ENCODE measurements around the gene NDUFS1. TPM values are rescaled to one million over a fixed set of nuclear protein-coding genes. Genes with fewer than 3 reads are reported as not detected.
"Not testable (repeated sequence)": the region's sequence is repeated elsewhere in the genome, so short reads cannot be mapped to it uniquely, and the experiment has no call there.

Gene NDUFS1
- total RNA-seq, 1 experiment from 2014 or later, result 102 TPM

DNA sequence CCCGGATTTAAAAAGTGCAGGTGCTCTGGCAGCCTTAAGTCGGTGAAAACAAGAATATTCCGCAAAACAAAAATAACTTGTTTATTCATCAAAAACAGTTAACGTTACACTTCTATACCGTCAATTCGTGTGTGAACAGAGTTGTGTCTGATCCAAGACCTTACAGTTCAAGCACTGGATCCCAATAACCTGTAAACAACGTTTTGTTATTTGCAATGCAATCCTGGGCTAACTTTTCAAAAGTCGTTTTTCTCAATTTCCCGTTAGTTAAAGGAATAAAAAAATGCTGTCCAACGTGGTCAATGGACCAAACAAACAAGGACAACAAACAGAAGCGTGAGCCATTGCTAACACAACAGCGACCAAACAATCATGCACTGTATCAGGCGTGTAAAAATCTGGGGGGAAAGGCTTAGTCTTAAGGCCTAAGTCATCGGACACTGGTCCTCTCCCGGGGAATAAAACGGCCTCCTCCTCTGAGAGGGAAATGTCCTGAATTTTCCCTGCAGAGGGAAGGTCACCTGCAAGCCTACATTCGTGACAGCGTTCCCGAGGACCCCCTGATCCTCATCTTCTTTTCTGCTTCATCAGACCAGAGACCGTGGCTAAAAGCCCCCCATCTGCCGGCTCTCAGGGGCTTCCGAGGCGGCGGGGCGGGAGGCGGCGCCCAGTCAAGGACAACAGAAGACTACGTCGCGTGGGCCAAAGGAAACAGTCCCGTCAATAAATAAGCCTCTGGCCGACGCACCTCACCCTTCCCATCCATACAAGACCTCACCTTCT is 490 bp downstream of the NDUFS1 start:
- TF ChIP-seq, protein P1, sequence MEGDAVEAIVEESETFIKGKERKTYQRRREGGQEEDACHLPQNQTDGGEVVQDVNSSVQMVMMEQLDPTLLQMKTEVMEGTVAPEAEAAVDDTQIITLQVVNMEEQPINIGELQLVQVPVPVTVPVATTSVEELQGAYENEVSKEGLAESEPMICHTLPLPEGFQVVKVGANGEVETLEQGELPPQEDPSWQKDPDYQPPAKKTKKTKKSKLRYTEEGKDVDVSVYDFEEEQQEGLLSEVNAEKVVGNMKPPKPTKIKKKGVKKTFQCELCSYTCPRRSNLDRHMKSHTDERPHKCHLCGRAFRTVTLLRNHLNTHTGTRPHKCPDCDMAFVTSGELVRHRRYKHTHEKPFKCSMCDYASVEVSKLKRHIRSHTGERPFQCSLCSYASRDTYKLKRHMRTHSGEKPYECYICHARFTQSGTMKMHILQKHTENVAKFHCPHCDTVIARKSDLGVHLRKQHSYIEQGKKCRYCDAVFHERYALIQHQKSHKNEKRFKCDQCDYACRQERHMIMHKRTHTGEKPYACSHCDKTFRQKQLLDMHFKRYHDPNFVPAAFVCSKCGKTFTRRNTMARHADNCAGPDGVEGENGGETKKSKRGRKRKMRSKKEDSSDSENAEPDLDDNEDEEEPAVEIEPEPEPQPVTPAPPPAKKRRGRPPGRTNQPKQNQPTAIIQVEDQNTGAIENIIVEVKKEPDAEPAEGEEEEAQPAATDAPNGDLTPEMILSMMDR (conservative IDR thresholded peaks at IDR 0.05), result no peak
- Histone ChIP-seq H2BK20ac (ENCODE audit: low read depth, low read length, poor library complexity, severe bottlenecking) (no peak overlapping the region), H3T11ph (ENCODE audit: low read length) (no peak overlapping the region), H3K23me2 (ENCODE audit: insufficient read length, low read depth, low read length, poor library complexity, severe bottlenecking) (peaks cover 12% of the 10 kb centered on the region), H3K79me2 (ENCODE audit: insufficient read depth, low read length) (peaks cover 35% of the 10 kb centered on the region; the same call in 1 of the 2 replicates), H3K27ac (ENCODE audit: insufficient read length, low read depth, low read length) (peak overlapping the region; percentile 34), H2AFZ (ENCODE audit: low read length) (no peak overlapping the region), H4K8ac (replicated peaks; ENCODE audit: insufficient read length, low read depth, low read length) (no peak overlapping the region), H3K4ac (ENCODE audit: low read depth, low read length) (no peak overlapping the region), H2BK15ac (ENCODE audit: low read depth, low read length) (no peak overlapping the region), H4K91ac (ENCODE audit: insufficient read length, low read depth, low read length) (no peak overlapping the region), H3K23ac (ENCODE audit: insufficient read length, low read depth, low read length) (no peak overlapping the region), H2AK5ac (ENCODE audit: insufficient read length, low read length) (no peak overlapping the region), H4K20me1 (ENCODE audit: control insufficient read depth, insufficient read depth, insufficient read length) (no peaks in the 10 kb centered on the region), H3K18ac (ENCODE audit: insufficient read length, low read depth, low read length) (no peak overlapping the region), H3K4me2 (ENCODE audit: insufficient read depth, insufficient read length, low read length) (peak overlapping the region; percentile 89), H2BK120ac (ENCODE audit: low read depth, low read length, poor library complexity, severe bottlenecking) (no peak overlapping the region), H3K9me3 (ENCODE audit: control insufficient read depth, low read depth, low read length) (no peaks in the 10 kb centered on the region), H3K14ac (ENCODE audit: insufficient read depth, low read length) (peak overlapping the region; percentile 74; the same call in 1 of the 2 replicates), H4K5ac (ENCODE audit: insufficient read length, low read depth, low read length) (no peak overlapping the region), H2BK12ac (ENCODE audit: insufficient read length, low read depth, low read length) (no peak overlapping the region), H3K9ac (ENCODE audit: extremely low read depth, insufficient read length, low read length) (peak overlapping the region; percentile 97), H3K27me3 (ENCODE audit: insufficient read depth, low read length) (no peaks in the 10 kb centered on the region), H3K56ac (ENCODE audit: insufficient read length, low read depth, low read length) (peak overlapping the region; percentile 42), H3K79me1 (ENCODE audit: insufficient read depth, low read depth, low read length, poor library complexity, severe bottlenecking) (peaks cover 10% of the 10 kb centered on the region), H2BK5ac (ENCODE audit: insufficient read length, low read length) (no peak overlapping the region), H3K4me1 (ENCODE audit: insufficient read depth, low read length) (no peaks in the 10 kb centered on the region)
- H3K4me1 Mint-ChIP-seq, result peaks cover 16 to 23% of the 10 kb centered on the region in 2 experiments
- H3K36me3 Mint-ChIP-seq (ENCODE audit: insufficient read depth in 1 of 3, low read depth in 3 of 3), result peaks cover 40 to 55% (median 41%) of the 10 kb centered on the region in 3 experiments
- WGBS (ENCODE audit: extremely low coverage, insufficient read length, low lambda C conversion rate), result no CpG with 5 or more reads among the region's 33 CpGs
- no peak for DNase-seq
- H3K9me3 Mint-ChIP-seq, result no peaks in the 10 kb centered on the region
- H3K4me3 Mint-ChIP-seq, result peak overlapping the region; percentile 98 to 99
- 0 out of 2 replicates have a peak, but pooled peaks cover 1% of the 10 kb centered on the region for H3K27me3 Mint-ChIP-seq (ENCODE audit: low read depth)
- H3K27ac Mint-ChIP-seq, result peak overlapping the region; percentile 98 to 99 (median 98)

DNA sequence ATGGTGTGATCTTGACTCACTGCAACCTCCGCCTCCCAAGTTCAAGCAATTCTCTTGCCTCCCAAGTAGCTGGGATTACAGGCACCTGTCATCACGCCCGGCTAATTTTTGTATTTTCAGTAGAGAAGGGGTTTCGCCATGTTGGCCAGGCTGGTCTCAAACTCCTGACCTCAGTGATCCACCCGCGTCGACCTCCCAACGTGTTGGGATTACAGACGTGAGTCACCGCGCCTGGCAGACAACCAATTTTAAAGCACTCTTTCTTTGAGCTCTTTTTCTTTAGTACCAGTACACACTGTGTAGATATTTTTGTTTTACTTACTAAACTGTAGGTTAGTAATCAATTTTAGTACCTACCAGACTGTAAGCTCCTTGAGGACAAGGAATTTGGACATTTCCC is 2.2 kb downstream of the NDUFS1 start:
- not testable (repeated sequence) for H3K9ac ChIP-seq (ENCODE audit: extremely low read depth, insufficient read length, low read length); H3T11ph ChIP-seq (ENCODE audit: low read length); H2AK5ac ChIP-seq (ENCODE audit: insufficient read length, low read length); H2BK12ac ChIP-seq (ENCODE audit: insufficient read length, low read depth, low read length); H3K9me3 ChIP-seq (ENCODE audit: control insufficient read depth, low read depth, low read length); H4K91ac ChIP-seq (ENCODE audit: insufficient read length, low read depth, low read length); H3K23ac ChIP-seq (ENCODE audit: insufficient read length, low read depth, low read length); H2BK15ac ChIP-seq (ENCODE audit: low read depth, low read length); H3K9me3 Mint-ChIP-seq; H3K79me1 ChIP-seq (ENCODE audit: insufficient read depth, low read depth, low read length, poor library complexity, severe bottlenecking); H3K56ac ChIP-seq (ENCODE audit: insufficient read length, low read depth, low read length); H2BK20ac ChIP-seq (ENCODE audit: low read depth, low read length, poor library complexity, severe bottlenecking); H3K27me3 Mint-ChIP-seq (ENCODE audit: low read depth); H3K27me3 ChIP-seq (ENCODE audit: insufficient read depth, low read length); H3K4ac ChIP-seq (ENCODE audit: low read depth, low read length); H4K20me1 ChIP-seq (ENCODE audit: control insufficient read depth, insufficient read depth, insufficient read length); H2BK5ac ChIP-seq (ENCODE audit: insufficient read length, low read length); H3K4me2 ChIP-seq (ENCODE audit: insufficient read depth, insufficient read length, low read length); H3K18ac ChIP-seq (ENCODE audit: insufficient read length, low read depth, low read length); H4K8ac ChIP-seq (replicated peaks; ENCODE audit: insufficient read length, low read depth, low read length); H4K5ac ChIP-seq (ENCODE audit: insufficient read length, low read depth, low read length); H3K14ac ChIP-seq (ENCODE audit: insufficient read depth, low read length); H2BK120ac ChIP-seq (ENCODE audit: low read depth, low read length, poor library complexity, severe bottlenecking); H3K27ac Mint-ChIP-seq; H3K4me1 ChIP-seq (ENCODE audit: insufficient read depth, low read length); H2AFZ ChIP-seq (ENCODE audit: low read length); H3K27ac ChIP-seq (ENCODE audit: insufficient read length, low read depth, low read length); DNase-seq
- WGBS (ENCODE audit: extremely low coverage, insufficient read length, low lambda C conversion rate), result no CpG with 5 or more reads among the region's 11 CpGs
- H3K79me2 ChIP-seq (ENCODE audit: insufficient read depth, low read length), result peaks cover 35% of the 10 kb centered on the region; the same call in 1 of the 2 replicates
- peaks cover 12% of the 10 kb centered on the region for H3K23me2 ChIP-seq (ENCODE audit: insufficient read length, low read depth, low read length, poor library complexity, severe bottlenecking)
- Mint-ChIP-seq H3K36me3 (ENCODE audit: insufficient read depth in 1 of 3, low read depth in 3 of 3) (peaks cover 24 to 37% (median 24%) of the 10 kb centered on the region in 3 experiments), H3K4me1 (peaks cover 14 to 23% of the 10 kb centered on the region in 2 experiments), H3K4me3 (peak overlapping the region; percentile 27 to 99; a peak in 2 of 5 replicates)
